CD14-positive monocyte (primary cell): ENCODE data around the gene SLC40A1. TPM values are rescaled to one million over a fixed set of nuclear protein-coding genes. Genes with fewer than 3 reads are reported as not detected.

Experiments
- DNase-seq, 3 donors: peaks; one replicate each; pipeline ENCODE4 v3.0.0-alpha.2; 2011 to 2022
- H2AFZ ChIP-seq: 2 replicates; pipeline ENCODE4 v1.6.0; 2012; ENCODE audit warnings: mild to moderate bottlenecking, low read depth, low read length, inconsistent platforms; ENCODE audit not compliant: insufficient read depth, poor library complexity, severe bottlenecking
- H3K27ac ChIP-seq, 2 donors: 1 replicate in 1 of 2; 2 replicates in 1 of 2; pipeline ENCODE4 v1.5.1; 2012 to 2013; ENCODE audit warnings: low read length in 2 of 2, control low read depth in 1 of 2, inconsistent platforms in 1 of 2, low read depth in 1 of 2, mild to moderate bottlenecking in 1 of 2
- H3K27me3 ChIP-seq, 2 donors: one replicate each; pipeline versions ENCODE4 v1.6.0 to v1.6.1; 2011 to 2013; ENCODE audit warnings: low read length in 2 of 2; ENCODE audit not compliant: control insufficient read depth in 2 of 2, insufficient read depth in 2 of 2
- H3K36me3 ChIP-seq, 2 donors: replicated peaks in 1 of 2; 1 replicate in 1 of 2; 2 replicates in 1 of 2; pipeline versions ENCODE4 v1.5.1 to v1.6.1; 2012 to 2013; ENCODE audit warnings: low read length in 2 of 2, control low read depth in 1 of 2, inconsistent platforms in 1 of 2, mild to moderate bottlenecking in 1 of 2; ENCODE audit not compliant: insufficient read depth in 2 of 2, control insufficient read depth in 1 of 2
- H3K4me1 ChIP-seq, 2 donors: 1 replicate in 1 of 2; 2 replicates in 1 of 2; pipeline versions ENCODE4 v1.5.1 to v1.6.1; 2012 to 2013; ENCODE audit warnings: low read length in 2 of 2, control low read depth in 1 of 2, inconsistent platforms in 1 of 2, mild to moderate bottlenecking in 1 of 2, moderate library complexity in 1 of 2; ENCODE audit not compliant: insufficient read depth in 2 of 2, control insufficient read depth in 1 of 2
- H3K4me2 ChIP-seq: replicated peaks from 2 replicates; pipeline ENCODE3; 2012; ENCODE audit warnings: low read length, moderate library complexity, mild to moderate bottlenecking; ENCODE audit not compliant: poor library complexity, severe bottlenecking; ENCODE audit errors: extremely low read depth
- H3K4me3 ChIP-seq, 3 experiments: fragments of 200-600 bp in 1 of 3; sonication (generic) in 1 of 3; replicated peaks in 1 of 3; 1 replicate in 2 of 3; 2 replicates in 1 of 3; pipeline ENCODE4 v1.5.1; 2011 to 2013; ENCODE audit warnings: low read length in 3 of 3, mild to moderate bottlenecking in 3 of 3, control low read depth in 2 of 3, low read depth in 2 of 3, inconsistent platforms in 1 of 3, moderate library complexity in 1 of 3
- H3K79me2 ChIP-seq: 2 replicates; pipeline ENCODE4 v1.6.0; 2012; ENCODE audit warnings: mild to moderate bottlenecking, control low read depth, inconsistent platforms, low read length, moderate library complexity; ENCODE audit not compliant: insufficient read depth
- H3K9ac ChIP-seq: 2 replicates; pipeline ENCODE4 v1.6.0; 2017; ENCODE audit warnings: low read length, mild to moderate bottlenecking; ENCODE audit not compliant: insufficient read depth, poor library complexity, severe bottlenecking
- H3K9me3 ChIP-seq, 2 donors: replicated peaks in 1 of 2; 1 replicate in 1 of 2; 2 replicates in 1 of 2; pipeline versions ENCODE4 v1.5.1 to v1.6.1; 2012 to 2013; ENCODE audit warnings: low read length in 2 of 2, control low read depth in 1 of 2; ENCODE audit not compliant: control insufficient read depth in 1 of 2, insufficient read depth in 1 of 2
- H4K20me1 ChIP-seq: 2 replicates; pipeline ENCODE4 v1.6.0; 2012; ENCODE audit warnings: mild to moderate bottlenecking, low read length, control low read depth, moderate library complexity; ENCODE audit not compliant: insufficient read depth
- H3K27ac Mint-ChIP-seq, 7 donors: one replicate each; pipeline ENCODE4 v1.8.0; 2020; ENCODE audit warnings: mild to moderate bottlenecking in 7 of 7, mixed read lengths in 7 of 7, moderate library complexity in 6 of 7, inconsistent platforms in 2 of 7
- H3K27me3 Mint-ChIP-seq, 3 donors: one replicate each; pipeline ENCODE4 v1.8.0; 2021 to 2022; ENCODE audit warnings: low read depth in 3 of 3, mild to moderate bottlenecking in 3 of 3, mixed read lengths in 3 of 3, moderate library complexity in 3 of 3, inconsistent platforms in 1 of 3
- H3K36me3 Mint-ChIP-seq, 2 donors: one replicate each; pipeline ENCODE4 v1.8.0; 2020; ENCODE audit warnings: mixed read lengths in 2 of 2, inconsistent platforms in 1 of 2, mild to moderate bottlenecking in 1 of 2
- H3K4me1 Mint-ChIP-seq: one replicate; pipeline ENCODE4 v1.8.0; 2020; ENCODE audit warnings: mild to moderate bottlenecking, mixed read lengths
- H3K4me3 Mint-ChIP-seq, 2 donors: one replicate each; pipeline ENCODE4 v1.8.0; 2020; ENCODE audit warnings: mild to moderate bottlenecking in 2 of 2, mixed read lengths in 2 of 2, moderate library complexity in 1 of 2
- H3K9me3 Mint-ChIP-seq, 7 donors: one replicate each; pipeline ENCODE4 v1.8.0; 2020 to 2022; ENCODE audit warnings: mixed read lengths in 7 of 7, mild to moderate bottlenecking in 6 of 7, moderate library complexity in 6 of 7, inconsistent platforms in 2 of 7
- CTCF ChIP-seq: fragments of 200-600 bp; IDR thresholded peaks from one replicate; pipeline ENCODE4 v1.8.0; 2022; ENCODE audit warnings: antibody characterized with exemption, mild to moderate bottlenecking
- WGBS: methylation state at CpG from one replicate; pipeline ENCODE4 v1.1.5; 2013; ENCODE audit warnings: missing lambda C conversion rate; ENCODE audit not compliant: insufficient coverage; 5-methylcytosine and 5-hydroxymethylcytosine counted together
- intact Hi-C, 2 donors: fragments of 100-400 bp; cut with micrococcal nuclease; formaldehyde crosslinking; loops; one replicate each; pipeline versions ENCODE4 v1.15.0 to v1.15.1; 2023
- polyA plus RNA-seq, 3 donors: library from polyadenylated mRNA; depleted of rRNA in 1 of 3; unstranded in 2 of 3; stranded (reverse) in 1 of 3; fragments of 300-500 nt in 2 of 3; fragments of >200 nt in 1 of 3; fragmentation: Illumina TruSeq in 2 of 3; gene quantifications; 1 replicate in 2 of 3; 2 replicates in 1 of 3; pipeline ENCODE4 v1.2.3, GENCODE V29; 2012 to 2021

The SLC40A1 gene
- polyA plus RNA-seq, 3 donors: 7.9 to 91.6 (median 90.4) TPM

DNA sequence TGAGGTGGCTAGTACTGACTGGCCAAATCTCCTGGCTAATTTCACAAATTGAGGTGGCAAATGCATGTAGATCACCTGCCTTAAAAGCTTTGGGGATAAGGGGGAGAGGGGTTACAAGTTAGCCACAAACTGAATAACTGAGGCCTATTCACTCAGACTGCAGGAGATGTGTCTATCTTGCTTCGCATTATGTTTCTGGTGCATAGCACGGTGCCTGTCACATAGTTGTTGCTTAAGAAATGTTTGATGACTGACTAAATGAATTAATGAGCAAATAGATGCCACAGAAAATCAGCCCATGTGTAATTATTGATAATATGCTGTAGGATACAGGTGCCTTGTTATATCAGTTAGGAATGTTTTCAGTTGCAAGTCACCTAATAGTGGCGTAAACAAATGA is 12.5 kb upstream of the SLC40A1 start:
- peaks cover 0 to 2% (median 2%) of the 10 kb centered on the region in 3 donors for H3K27me3 Mint-ChIP-seq
- Histone ChIP-seq H3K9ac (no peak overlapping the region), H3K27me3 (no peaks in the 10 kb centered on the region), H3K9me3 (no peaks in the 10 kb centered on the region), H4K20me1 (no peaks in the 10 kb centered on the region), H2AFZ (no peak overlapping the region), H3K4me3 (no peak overlapping the region), H3K79me2 (no peaks in the 10 kb centered on the region), H3K36me3 (no peaks in the 10 kb centered on the region), H3K4me1 (no peaks in the 10 kb centered on the region), H3K27ac (no peak overlapping the region), H3K4me2 (no peak overlapping the region)
- intact Hi-C loops: no loop called here
- no peak for DNase-seq
- H3K27ac Mint-ChIP-seq: no peak overlapping the region
- H3K9me3 Mint-ChIP-seq: peaks cover 0 to 5% (median 0%) of the 10 kb centered on the region in 7 donors
- WGBS: 100% methylated on average over 2 of the region's 3 CpGs
- H3K4me1 Mint-ChIP-seq: peaks cover 2% of the 10 kb centered on the region
- no peak overlapping the region for H3K4me3 Mint-ChIP-seq
- no peaks in the 10 kb centered on the region for H3K36me3 Mint-ChIP-seq
- no peak for TF ChIP-seq CTCF

DNA sequence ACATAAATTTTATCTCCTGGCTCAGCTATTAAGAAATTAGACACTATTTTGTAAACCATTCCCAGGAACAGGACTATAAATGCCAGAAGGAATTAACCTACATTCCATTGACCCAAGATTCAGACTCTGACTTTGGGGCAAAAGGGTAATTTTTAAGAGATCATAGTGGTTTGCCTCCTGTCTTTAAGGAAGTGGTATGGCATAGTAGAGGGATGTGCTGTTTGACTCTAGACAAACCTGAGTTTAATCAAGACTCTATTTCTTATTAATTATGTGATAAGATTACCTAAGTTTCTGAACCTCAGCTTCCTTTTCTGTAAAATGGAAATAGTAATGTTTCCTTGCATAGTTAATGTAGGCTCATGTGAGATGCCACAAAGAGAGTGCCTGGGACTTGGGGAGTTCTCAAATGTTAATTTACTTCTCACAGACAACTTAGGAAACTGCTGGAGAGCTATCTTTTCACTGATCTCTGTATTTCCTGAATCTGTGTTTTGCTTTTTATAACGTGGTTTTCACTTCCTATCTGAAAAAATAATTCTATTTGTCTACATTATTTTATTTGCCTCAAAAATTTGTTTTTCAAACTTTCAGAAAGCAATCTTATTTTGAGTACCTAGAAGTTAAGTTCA is 11.9 kb upstream of the SLC40A1 start:
- Mint-ChIP-seq H3K36me3 (no peaks in the 10 kb centered on the region), H3K4me3 (no peak overlapping the region), H3K27me3 (peaks cover 0 to 2% (median 2%) of the 10 kb centered on the region in 3 donors), H3K4me1 (peaks cover 5% of the 10 kb centered on the region), H3K9me3 (peaks cover 0 to 5% (median 0%) of the 10 kb centered on the region in 7 donors), H3K27ac (no peak overlapping the region)
- no peak overlapping the region for H2AFZ ChIP-seq
- no peak overlapping the region for H3K9ac ChIP-seq
- no peaks in the 10 kb centered on the region for H3K9me3 ChIP-seq
- no peaks in the 10 kb centered on the region for H3K27me3 ChIP-seq
- DNase-seq: no peak
- no peak overlapping the region for H3K27ac ChIP-seq
- H3K79me2 ChIP-seq: no peaks in the 10 kb centered on the region
- WGBS: no CpG with 5 or more reads among the region's 1 CpG
- TF ChIP-seq CTCF: no peak
- no peaks in the 10 kb centered on the region for H3K36me3 ChIP-seq
- no peak overlapping the region for H3K4me2 ChIP-seq
- intact Hi-C loops: no loop called here
- H3K4me3 ChIP-seq: no peak overlapping the region
- H4K20me1 ChIP-seq: no peaks in the 10 kb centered on the region
- no peaks in the 10 kb centered on the region for H3K4me1 ChIP-seq
